H9 (cell line): ENCODE measurements around the gene SYS1. TPM values are rescaled to one million over a fixed set of nuclear protein-coding genes. Genes with fewer than 3 reads are reported as not detected.

Source experiments
- DNase-seq: peaks from one replicate; pipeline ENCODE4 v3.0.0-alpha.2; 2017
- H2AFZ ChIP-seq: one replicate; pipeline ENCODE4 v1.6.1; 2013; ENCODE audit warnings: mild to moderate bottlenecking, low read length, control low read depth, moderate library complexity
- H2AK5ac ChIP-seq: 2 replicates; pipeline ENCODE4 v1.6.1; 2013; ENCODE audit warnings: low read length, control low read depth, mixed read lengths; ENCODE audit not compliant: insufficient read length
- H2BK120ac ChIP-seq: one replicate; pipeline ENCODE4 v1.6.1; 2013; ENCODE audit warnings: low read depth, mild to moderate bottlenecking, low read length, control low read depth, inconsistent platforms; ENCODE audit not compliant: poor library complexity, severe bottlenecking
- H2BK12ac ChIP-seq: 2 replicates; pipeline ENCODE4 v1.6.1; 2013; ENCODE audit warnings: low read length, control low read depth, mixed read lengths, low read depth; ENCODE audit not compliant: insufficient read length
- H2BK15ac ChIP-seq: 2 replicates; pipeline ENCODE4 v1.6.1; 2013; ENCODE audit warnings: low read depth, low read length, control low read depth
- H2BK20ac ChIP-seq: one replicate; pipeline ENCODE4 v1.6.1; 2013; ENCODE audit warnings: low read depth, mild to moderate bottlenecking, low read length, control low read depth, inconsistent platforms; ENCODE audit not compliant: poor library complexity, severe bottlenecking
- H2BK5ac ChIP-seq: 2 replicates; pipeline ENCODE4 v1.6.1; 2013; ENCODE audit warnings: low read length, control low read depth, mixed read lengths; ENCODE audit not compliant: insufficient read length
- H3K14ac ChIP-seq: 2 replicates; pipeline ENCODE4 v1.6.1; 2013; ENCODE audit warnings: low read length, control low read depth; ENCODE audit not compliant: insufficient read depth
- H3K18ac ChIP-seq: 2 replicates; pipeline ENCODE4 v1.6.1; 2013; ENCODE audit warnings: low read depth, mild to moderate bottlenecking, mixed read lengths, low read length, control low read depth; ENCODE audit not compliant: insufficient read length
- H3K23ac ChIP-seq: 2 replicates; pipeline ENCODE4 v1.6.1; 2013; ENCODE audit warnings: low read length, control low read depth, mixed read lengths, low read depth; ENCODE audit not compliant: insufficient read length
- H3K23me2 ChIP-seq: 2 replicates; pipeline ENCODE4 v1.6.1; 2013; ENCODE audit warnings: low read depth, mild to moderate bottlenecking, mixed read lengths, low read length, control low read depth; ENCODE audit not compliant: insufficient read length, poor library complexity, severe bottlenecking
- H3K27ac ChIP-seq: 2 replicates; pipeline ENCODE4 v1.5.1; 2013; ENCODE audit warnings: low read length, control low read depth, mixed read lengths, low read depth; ENCODE audit not compliant: insufficient read length
- H3K27me3 ChIP-seq: 2 replicates; pipeline ENCODE4 v1.6.1; 2013; ENCODE audit warnings: low read length, control low read depth, inconsistent platforms; ENCODE audit not compliant: insufficient read depth
- H3K4ac ChIP-seq: 2 replicates; pipeline ENCODE4 v1.6.1; 2013; ENCODE audit warnings: low read depth, mild to moderate bottlenecking, control low read depth, inconsistent platforms, low read length, moderate library complexity
- H3K4me1 ChIP-seq: 2 replicates; pipeline ENCODE4 v1.6.1; 2013; ENCODE audit warnings: low read length, control low read depth, inconsistent platforms; ENCODE audit not compliant: insufficient read depth
- H3K4me2 ChIP-seq: 2 replicates; pipeline ENCODE4 v1.6.1; 2013; ENCODE audit warnings: low read length, control low read depth, mixed read lengths; ENCODE audit not compliant: insufficient read length, insufficient read depth
- H3K56ac ChIP-seq: 2 replicates; pipeline ENCODE4 v1.6.1; 2013; ENCODE audit warnings: low read depth, mild to moderate bottlenecking, mixed read lengths, low read length, control low read depth; ENCODE audit not compliant: insufficient read length
- H3K79me1 ChIP-seq: 2 replicates; pipeline ENCODE4 v1.6.1; 2013; ENCODE audit warnings: low read depth, mild to moderate bottlenecking, moderate library complexity, low read length, control low read depth, inconsistent platforms; ENCODE audit not compliant: insufficient read depth, poor library complexity, severe bottlenecking
- H3K79me2 ChIP-seq: 2 replicates; pipeline ENCODE4 v1.6.1; 2013; ENCODE audit warnings: low read length, control low read depth, inconsistent platforms; ENCODE audit not compliant: insufficient read depth
- H3K9ac ChIP-seq: 2 replicates; pipeline ENCODE4 v1.6.1; 2013; ENCODE audit warnings: low read length, control low read depth, mixed read lengths; ENCODE audit not compliant: insufficient read length; ENCODE audit errors: extremely low read depth
- H3K9me3 ChIP-seq: one replicate; pipeline ENCODE4 v1.6.1; 2013; ENCODE audit warnings: low read depth, low read length, inconsistent platforms; ENCODE audit not compliant: control insufficient read depth
- H3T11ph ChIP-seq: one replicate; pipeline ENCODE4 v1.6.1; 2013; ENCODE audit warnings: mild to moderate bottlenecking, low read length, control low read depth, inconsistent platforms
- H4K20me1 ChIP-seq: one replicate; pipeline ENCODE4 v1.6.1; 2013; ENCODE audit not compliant: control insufficient read depth, insufficient read length, insufficient read depth
- H4K5ac ChIP-seq: 2 replicates; pipeline ENCODE4 v1.6.1; 2013; ENCODE audit warnings: low read depth, mild to moderate bottlenecking, mixed read lengths, low read length, control low read depth; ENCODE audit not compliant: insufficient read length
- H4K8ac ChIP-seq: replicated peaks from 2 replicates; pipeline ENCODE4 v1.6.1; 2013; ENCODE audit warnings: low read length, control low read depth, mixed read lengths, low read depth; ENCODE audit not compliant: insufficient read length
- H4K91ac ChIP-seq: 2 replicates; pipeline ENCODE4 v1.6.1; 2013; ENCODE audit warnings: low read depth, mild to moderate bottlenecking, moderate library complexity, mixed read lengths, low read length, control low read depth; ENCODE audit not compliant: insufficient read length
- H3K27ac Mint-ChIP-seq, 3 experiments: 2 replicates in 2 of 3; 3 replicates in 1 of 3; pipeline ENCODE4 v1.8.0; 2020 to 2021; ENCODE audit warnings: mixed read lengths in 3 of 3, mild to moderate bottlenecking in 1 of 3, moderate library complexity in 1 of 3
- H3K27me3 Mint-ChIP-seq: 2 replicates; pipeline ENCODE4 v1.8.0; 2021; ENCODE audit warnings: low read depth, mild to moderate bottlenecking, moderate library complexity, mixed read lengths
- H3K36me3 Mint-ChIP-seq, 3 experiments: 2 replicates in 2 of 3; 3 replicates in 1 of 3; pipeline ENCODE4 v1.8.0; 2020 to 2021; ENCODE audit warnings: low read depth in 3 of 3, mixed read lengths in 3 of 3; ENCODE audit not compliant: insufficient read depth in 1 of 3
- H3K4me1 Mint-ChIP-seq, 2 experiments: 2 replicates each; pipeline ENCODE4 v1.8.0; 2020; ENCODE audit warnings: mixed read lengths in 2 of 2
- H3K4me3 Mint-ChIP-seq, 2 experiments: 2 replicates in 1 of 2; 3 replicates in 1 of 2; pipeline ENCODE4 v1.8.0; 2020 to 2021; ENCODE audit warnings: mild to moderate bottlenecking in 2 of 2, mixed read lengths in 2 of 2, moderate library complexity in 1 of 2
- H3K9me3 Mint-ChIP-seq, 2 experiments: 2 replicates in 1 of 2; 3 replicates in 1 of 2; pipeline ENCODE4 v1.8.0; 2020; ENCODE audit warnings: mild to moderate bottlenecking in 2 of 2, mixed read lengths in 2 of 2, moderate library complexity in 1 of 2
- WGBS: extraction: QIAGEN DNeasy Blood & Tissue Kit; methylation state at CpG from one replicate; pipeline ENCODE4 v1.1.7; 2013; ENCODE audit warnings: missing lambda C conversion rate, low lambda C conversion rate, mixed read lengths; ENCODE audit not compliant: insufficient read length; ENCODE audit errors: extremely low coverage; 5-methylcytosine and 5-hydroxymethylcytosine counted together
- total RNA-seq: library from RNA; stranded (reverse); gene quantifications from 2 replicates; pipeline ENCODE4 v1.2.1, GENCODE V29; 2021
- TF ChIP-seq, protein P1 (sequence below): fragments of 200-600 bp; sonication (generic); conservative IDR thresholded peaks from 3 replicates; pipeline ENCODE4 v1.8.0; 2021; ENCODE audit warnings: antibody characterized with exemption, mild to moderate bottlenecking

SYS1 gene
- total RNA-seq, 1 experiment from 2014 or later = 21.0 TPM

DNA sequence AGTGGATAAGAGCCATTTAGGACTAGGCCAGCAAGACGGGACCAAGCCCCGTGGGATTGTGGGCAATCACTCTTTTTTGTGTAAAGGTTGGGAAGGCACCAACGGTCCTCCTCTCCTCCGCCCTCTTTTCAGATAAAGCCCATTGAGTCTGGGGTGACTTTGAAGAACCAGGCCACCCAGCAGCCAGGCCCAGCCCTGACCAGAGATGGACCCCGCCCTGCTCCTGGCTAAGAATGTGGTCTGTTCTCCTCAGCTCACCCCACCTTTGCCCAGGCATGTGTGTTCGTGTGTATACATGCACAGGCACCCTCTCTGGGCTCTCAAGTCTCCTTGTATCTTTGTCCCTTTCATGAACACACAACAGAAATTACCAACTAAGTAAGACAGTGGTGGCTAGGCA is 23.9 kb upstream of the SYS1 start:
- Histone ChIP-seq H3K9ac (no peak overlapping the region), H4K5ac (no peak overlapping the region), H2BK12ac (no peak overlapping the region), H3K23me2 (peaks cover 3% of the 10 kb centered on the region), H2AFZ (no peak overlapping the region), H3K27me3 (no peaks in the 10 kb centered on the region), H2BK15ac (no peak overlapping the region), H3K4me2 (no peak overlapping the region), H2BK120ac (no peak overlapping the region), H3K18ac (no peak overlapping the region), H3K79me1 (no peaks in the 10 kb centered on the region), H3K4ac (no peak overlapping the region), H2AK5ac (no peak overlapping the region), H2BK20ac (no peak overlapping the region), H3K14ac (no peak overlapping the region), H4K91ac (no peak overlapping the region), H4K20me1 (peaks cover 2% of the 10 kb centered on the region), H3K23ac (no peak overlapping the region), H3T11ph (no peak overlapping the region), H2BK5ac (no peak overlapping the region), H3K56ac (no peak overlapping the region), H3K27ac (no peak overlapping the region), H3K4me1 (peaks cover 30% of the 10 kb centered on the region), H4K8ac (no peak overlapping the region), H3K79me2 (peaks cover 3% of the 10 kb centered on the region; the same call in 1 of the 2 replicates), H3K9me3 (no peaks in the 10 kb centered on the region)
- no CpG with 5 or more reads among the region's 6 CpGs for WGBS
- Mint-ChIP-seq H3K27ac (peak overlapping the region; percentile 65 to 96 (median 71); a peak in 4 of 7 replicates), H3K4me3 (no peak overlapping the region), H3K9me3 (no peaks in the 10 kb centered on the region), H3K27me3 (no peaks in the 10 kb centered on the region; the same call in 1 of the 2 replicates), H3K36me3 (peaks cover 13 to 24% (median 14%) of the 10 kb centered on the region in 3 experiments; a peak in 5 of 7 replicates), H3K4me1 (peaks cover 83 to 90% of the 10 kb centered on the region in 2 experiments)
- DNase-seq = no peak
- TF ChIP-seq, protein P1, sequence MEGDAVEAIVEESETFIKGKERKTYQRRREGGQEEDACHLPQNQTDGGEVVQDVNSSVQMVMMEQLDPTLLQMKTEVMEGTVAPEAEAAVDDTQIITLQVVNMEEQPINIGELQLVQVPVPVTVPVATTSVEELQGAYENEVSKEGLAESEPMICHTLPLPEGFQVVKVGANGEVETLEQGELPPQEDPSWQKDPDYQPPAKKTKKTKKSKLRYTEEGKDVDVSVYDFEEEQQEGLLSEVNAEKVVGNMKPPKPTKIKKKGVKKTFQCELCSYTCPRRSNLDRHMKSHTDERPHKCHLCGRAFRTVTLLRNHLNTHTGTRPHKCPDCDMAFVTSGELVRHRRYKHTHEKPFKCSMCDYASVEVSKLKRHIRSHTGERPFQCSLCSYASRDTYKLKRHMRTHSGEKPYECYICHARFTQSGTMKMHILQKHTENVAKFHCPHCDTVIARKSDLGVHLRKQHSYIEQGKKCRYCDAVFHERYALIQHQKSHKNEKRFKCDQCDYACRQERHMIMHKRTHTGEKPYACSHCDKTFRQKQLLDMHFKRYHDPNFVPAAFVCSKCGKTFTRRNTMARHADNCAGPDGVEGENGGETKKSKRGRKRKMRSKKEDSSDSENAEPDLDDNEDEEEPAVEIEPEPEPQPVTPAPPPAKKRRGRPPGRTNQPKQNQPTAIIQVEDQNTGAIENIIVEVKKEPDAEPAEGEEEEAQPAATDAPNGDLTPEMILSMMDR = no peak
